ENCODE results near the gene PRG3.
"Not testable (repeated sequence)": the region's sequence is repeated elsewhere in the genome, so short reads cannot be mapped to it uniquely, and the experiment has no call there.

PRG3 gene

DNA sequence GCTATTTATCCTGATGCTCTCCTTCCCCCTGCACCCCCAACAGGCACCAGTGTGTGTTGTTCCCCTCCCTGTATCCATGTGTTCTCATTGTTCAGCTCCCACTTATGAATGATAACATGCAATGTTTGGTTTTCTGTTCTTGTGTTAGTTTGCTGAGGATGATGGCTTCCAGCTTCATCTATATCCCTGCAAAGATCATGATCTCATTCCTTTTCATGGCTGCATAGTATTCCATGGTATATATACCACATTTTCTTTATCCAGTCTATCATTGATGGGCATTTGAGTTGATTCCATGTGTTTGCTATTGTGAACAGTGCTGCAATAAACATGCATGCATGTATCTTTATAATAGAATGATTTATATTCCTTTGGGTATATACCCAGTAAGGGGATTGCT, 19.5 kb downstream of the PRG3 start:
- DNase-seq (ENCODE audit: low read depth in 2 of 3, low spot score in 2 of 3) = not testable (repeated sequence)

GRCh38 chr11:57360991-57361390, 20.0 kb downstream of the PRG3 start:
- DNase-seq (ENCODE audit: low read depth in 2 of 3, low spot score in 2 of 3) = no peak

DNA sequence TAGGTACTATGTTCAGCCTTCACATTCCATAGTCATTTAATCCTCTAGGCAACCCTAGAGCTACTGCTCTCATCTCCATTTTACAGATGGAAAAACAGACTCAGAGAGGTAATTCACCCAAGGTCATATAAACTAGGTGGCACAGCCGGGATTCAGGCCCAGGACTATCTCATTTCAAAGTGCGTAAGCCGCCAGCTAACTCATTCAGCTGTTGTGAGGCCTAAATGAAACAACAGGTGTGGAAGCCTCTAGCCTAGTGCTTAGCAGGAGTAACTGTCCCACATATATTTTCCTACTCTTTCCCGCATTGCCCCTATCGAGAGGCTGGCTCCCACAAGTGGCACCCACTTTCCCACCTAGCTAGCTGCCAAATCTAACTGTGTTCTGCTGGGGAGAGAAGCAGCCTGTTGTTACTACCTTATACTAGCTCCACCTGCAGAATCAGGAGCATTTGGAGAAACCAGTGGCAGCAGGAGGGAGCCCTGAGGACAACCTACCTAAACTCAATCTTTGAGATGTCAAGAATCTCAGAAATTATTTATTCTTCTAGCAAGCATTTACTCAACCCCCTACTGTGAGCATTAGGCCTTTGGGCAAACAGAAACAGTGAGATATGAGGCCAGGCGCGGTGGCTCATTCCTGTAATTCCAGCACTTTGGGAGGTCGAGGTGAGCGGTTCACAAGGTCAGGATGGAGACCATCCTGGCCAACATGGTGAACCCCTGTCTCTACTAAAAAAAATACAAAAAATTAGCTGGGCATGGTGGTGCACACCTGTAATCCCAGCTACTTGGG, 20.9 kb downstream of the PRG3 start:
- DNase-seq (ENCODE audit: low read depth in 2 of 3, low spot score in 2 of 3) = no peak

- no peak for DNase-seq (ENCODE audit: low read depth in 2 of 3, low spot score in 2 of 3)
Observed at GRCh38 chr11:57359396-57359795, 21.6 kb downstream of the PRG3 start.

GRCh38 chr11:57358991-57359390, 22.0 kb downstream of the PRG3 start:
- DNase-seq (ENCODE audit: low read depth in 2 of 3, low spot score in 2 of 3) = no peak

DNA sequence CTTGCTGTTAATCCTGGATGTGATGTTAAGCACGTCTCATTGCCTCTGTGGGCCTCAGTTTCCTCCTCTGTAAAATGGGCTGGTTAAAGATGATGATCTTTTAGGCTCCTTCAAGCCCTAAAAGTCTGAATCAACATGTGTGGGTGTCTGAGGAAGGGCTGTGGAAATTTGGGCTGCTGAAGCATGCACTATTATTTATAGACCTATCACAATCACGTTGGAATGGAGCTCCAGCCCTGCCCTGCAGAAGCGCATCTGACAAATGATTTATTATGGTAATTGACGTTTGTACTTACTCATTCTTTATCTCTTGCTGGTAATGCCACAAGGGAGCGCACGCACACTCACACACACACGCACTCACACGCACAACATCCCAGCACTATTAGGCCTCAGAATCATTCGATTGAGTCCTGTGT, 22.4 kb downstream of the PRG3 start:
- no peak for DNase-seq (ENCODE audit: low read depth in 2 of 3, low spot score in 2 of 3)

DNA sequence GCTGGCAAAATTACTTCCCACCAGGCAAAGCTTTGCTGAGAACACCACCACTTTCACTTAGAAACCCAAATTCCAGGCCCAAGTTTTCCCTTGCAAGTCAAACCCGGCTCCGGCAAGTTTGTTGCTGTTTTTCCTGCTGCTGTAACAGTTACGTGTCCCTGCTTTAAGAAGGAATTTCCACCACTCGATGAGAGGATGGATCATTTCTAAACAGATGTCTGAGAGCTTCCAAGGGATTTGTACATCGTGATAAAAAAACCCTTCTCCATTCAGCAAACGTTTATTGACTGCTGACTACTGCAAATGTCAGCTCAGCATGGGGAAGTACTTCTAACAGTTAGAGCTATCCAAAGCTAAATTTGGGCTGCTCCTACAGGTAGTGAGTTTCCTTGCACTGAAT, 23.1 kb downstream of the PRG3 start:
- no peak for DNase-seq (ENCODE audit: low read depth in 2 of 3, low spot score in 2 of 3)

GRCh38 chr11:57357310-57357709, 23.6 kb downstream of the PRG3 start:
- no peak for DNase-seq (ENCODE audit: low read depth in 2 of 3, low spot score in 2 of 3)

DNA sequence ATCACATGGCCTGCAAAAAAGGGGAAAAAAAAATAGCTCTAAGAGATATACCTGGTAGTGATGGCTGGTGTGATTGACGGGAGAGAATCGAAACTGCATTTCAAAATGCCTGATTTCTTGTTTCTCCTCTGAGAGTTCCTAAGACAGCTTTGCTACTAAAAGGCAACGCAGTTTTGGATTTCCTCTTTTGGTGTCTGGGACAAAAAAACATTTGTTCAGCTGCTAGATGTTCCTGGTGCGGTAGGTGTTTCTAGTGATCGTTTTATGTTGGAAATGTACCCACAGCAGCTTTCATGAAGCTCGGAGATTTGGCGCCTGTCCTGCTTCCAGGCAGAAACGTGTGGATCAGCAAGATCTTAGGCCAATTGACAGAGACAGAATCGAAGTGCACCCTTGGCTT, 24.7 kb downstream of the PRG3 start:
- DNase-seq (ENCODE audit: low read depth in 2 of 3, low spot score in 2 of 3) = no peak

- DNase-seq (ENCODE audit: low read depth in 2 of 3, low spot score in 2 of 3) = no peak
Observed at GRCh38 chr11:57354699-57355098, 26.3 kb downstream of the PRG3 start.

- no peak for DNase-seq (ENCODE audit: low read depth in 2 of 3, low spot score in 2 of 3)
Observed at GRCh38 chr11:57353852-57354251, 27.1 kb downstream of the PRG3 start.

DNA sequence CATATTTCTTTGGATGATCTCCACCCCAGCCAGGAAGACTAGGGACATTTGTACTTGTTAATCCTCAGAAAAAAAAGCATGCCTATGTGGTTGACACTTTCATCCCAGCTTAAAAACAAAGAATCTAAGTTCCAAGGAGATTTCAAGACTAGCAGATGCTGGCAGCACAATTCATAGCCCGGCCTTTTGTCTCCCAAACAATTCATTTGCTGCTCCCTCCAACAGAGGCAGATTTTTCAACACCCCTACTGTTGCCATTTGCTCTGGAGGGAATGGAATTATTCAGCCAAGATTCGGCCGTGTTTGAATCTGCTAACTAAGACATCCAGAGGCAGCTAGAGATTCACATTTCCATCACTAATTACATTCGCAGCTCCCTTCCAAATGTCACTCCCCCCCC, 27.5 kb downstream of the PRG3 start:
- DNase-seq (ENCODE audit: low read depth in 2 of 3, low spot score in 2 of 3) = no peak

GRCh38 chr11:57353036-57353435, 27.9 kb downstream of the PRG3 start:
- DNase-seq (ENCODE audit: low read depth in 2 of 3, low spot score in 2 of 3) = no peak

- peak in 2 of 3 experiments; percentile 42 to 65 for DNase-seq (ENCODE audit: low read depth in 2 of 3, low spot score in 2 of 3)
Observed at GRCh38 chr11:57349491-57350274, 31.3 kb downstream of the PRG3 start.

DNA sequence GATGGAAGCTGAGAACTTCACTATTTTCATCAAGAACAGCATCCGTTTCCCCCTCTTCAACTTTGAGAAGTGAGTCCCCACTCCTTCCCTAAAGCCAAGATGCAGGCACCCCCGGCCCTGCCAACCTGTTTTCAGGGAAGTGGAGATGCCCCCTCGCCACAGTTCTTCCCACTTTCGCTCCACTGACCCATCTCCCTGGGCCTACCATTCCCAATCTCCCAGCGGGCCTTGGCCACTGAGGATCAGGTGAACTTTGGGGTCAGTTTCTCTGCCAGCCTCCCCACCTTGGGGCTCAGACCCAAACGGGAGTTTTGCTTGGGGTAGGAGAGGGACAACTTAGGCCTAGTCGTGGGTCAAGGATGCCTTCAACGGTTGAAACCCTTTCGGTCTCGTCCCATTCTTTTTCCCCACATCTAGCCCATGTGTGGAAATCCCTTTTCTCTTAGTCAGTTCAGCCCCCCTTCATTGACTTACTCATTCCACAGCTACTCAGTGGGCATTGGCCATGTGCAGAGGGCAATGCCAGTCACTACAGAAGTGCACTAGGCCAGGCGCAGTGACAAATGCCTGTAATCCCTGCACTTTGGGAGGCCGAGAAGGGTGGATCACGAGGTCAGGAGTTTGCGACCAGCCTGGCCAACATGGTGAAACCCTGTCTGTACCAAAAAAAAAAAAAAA, 32.2 kb downstream of the PRG3 start:
- no peak for DNase-seq (ENCODE audit: low read depth in 2 of 3, low spot score in 2 of 3)

DNA sequence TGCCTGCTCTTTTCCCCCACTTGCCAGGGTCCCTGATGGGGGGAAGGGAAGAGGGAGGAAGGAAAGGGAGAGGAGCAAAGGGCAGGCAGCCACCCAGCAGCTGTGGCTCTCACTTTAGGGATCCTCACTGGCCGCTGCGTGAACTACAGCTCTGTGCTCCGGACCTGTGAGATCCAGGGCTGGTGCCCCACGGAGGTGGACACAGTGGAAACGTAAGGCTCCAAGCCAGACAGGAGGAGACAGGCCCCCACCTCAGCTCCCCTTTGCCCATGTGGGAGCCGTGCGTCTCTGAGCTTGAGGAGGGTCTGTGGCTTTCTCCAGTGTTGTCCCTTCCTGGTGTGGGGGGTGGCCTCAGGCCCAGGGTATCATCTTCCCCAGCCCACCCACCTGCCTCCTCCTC, 32.9 kb downstream of the PRG3 start:
- DNase-seq (ENCODE audit: low read depth in 2 of 3, low spot score in 2 of 3) = no peak

DNA sequence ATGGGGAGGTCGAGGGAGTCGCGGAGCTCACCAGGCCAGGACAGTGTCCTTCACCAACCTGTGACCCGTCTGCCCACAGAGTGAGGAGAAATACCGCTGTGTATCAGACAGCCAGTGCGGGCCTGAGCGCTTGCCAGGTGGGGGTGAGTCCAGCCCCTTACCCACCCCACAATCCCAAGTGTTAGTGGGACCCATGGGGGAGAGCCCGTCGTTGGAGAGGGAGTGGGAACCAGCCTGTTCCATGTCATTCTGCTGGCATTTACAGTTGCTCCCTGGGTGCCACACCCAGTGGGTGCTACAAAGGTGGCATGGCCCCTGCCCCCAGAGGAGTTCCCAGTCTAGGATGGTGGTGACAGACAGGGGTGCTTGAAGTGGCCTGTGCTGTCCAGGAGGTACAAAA, 33.6 kb downstream of the PRG3 start:
- DNase-seq (ENCODE audit: low read depth in 2 of 3, low spot score in 2 of 3) = no peak

DNA sequence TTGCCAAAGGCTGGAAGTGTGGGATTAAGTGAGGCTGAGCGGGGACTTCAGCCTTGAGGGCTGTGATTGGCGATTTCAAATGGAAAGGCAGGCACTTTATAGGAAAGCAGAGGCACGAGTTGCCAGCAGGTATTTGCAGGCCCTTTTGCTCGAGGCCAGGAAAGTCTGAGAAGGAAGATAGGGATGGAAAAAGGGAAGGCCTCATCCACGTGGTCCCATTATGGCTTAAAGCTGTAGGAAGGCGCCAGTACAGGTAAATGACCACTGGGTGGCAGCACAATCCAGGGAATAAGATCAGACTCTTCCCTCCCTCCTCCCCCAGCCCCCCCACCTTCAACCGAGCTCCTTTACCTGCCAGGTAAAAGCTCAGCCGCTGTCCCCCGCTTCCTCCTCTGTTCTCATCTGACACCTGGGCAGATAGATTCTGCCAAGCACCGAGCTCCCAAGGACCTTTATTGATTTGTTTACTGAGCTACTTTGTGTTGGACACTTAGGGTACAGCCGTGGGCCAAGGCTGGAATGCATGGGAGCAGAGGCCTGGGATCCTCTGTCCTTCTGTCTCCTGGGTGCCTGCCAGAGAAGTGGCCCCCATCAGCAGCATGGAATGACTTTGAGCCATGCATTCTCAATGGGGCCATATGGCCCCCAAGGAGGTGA, 35.3 kb downstream of the PRG3 start:
- DNase-seq (ENCODE audit: low read depth in 2 of 3, low spot score in 2 of 3) = peak in 1 of 3 experiments; percentile 41

GRCh38 chr11:57344826-57345225, 36.1 kb downstream of the PRG3 start:
- no peak for DNase-seq (ENCODE audit: low read depth in 2 of 3, low spot score in 2 of 3)

DNA sequence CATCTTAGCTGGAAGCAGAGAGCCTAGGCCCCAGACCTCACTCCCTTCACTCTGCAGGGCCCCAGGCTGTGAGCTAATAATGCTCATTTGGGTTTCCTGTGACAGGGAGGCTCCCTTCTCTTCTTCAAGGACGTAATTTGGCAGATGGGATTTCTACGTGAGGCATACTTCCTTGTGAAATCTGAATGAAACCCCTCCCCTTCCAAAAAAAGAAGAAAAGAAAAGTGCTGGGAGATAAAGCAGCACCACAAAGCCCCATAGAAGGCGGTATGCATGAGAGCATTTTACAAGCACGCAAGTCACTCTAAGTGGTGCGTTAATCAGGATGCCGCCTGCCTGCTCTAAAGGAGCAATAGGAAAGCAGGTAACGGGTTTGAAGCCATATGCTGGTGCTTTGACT, 37.1 kb downstream of the PRG3 start:
- DNase-seq (ENCODE audit: low read depth in 2 of 3, low spot score in 2 of 3) = no peak

- no peak for DNase-seq (ENCODE audit: low read depth in 2 of 3, low spot score in 2 of 3)
Observed at GRCh38 chr11:57342702-57343101, 38.2 kb downstream of the PRG3 start.

Data from activated CD8-positive, alpha-beta memory T cell treated with anti-CD3 and anti-CD28 coated beads for 48 hours (primary cell).